Neuronal stem cell (in vitro differentiated cells): Measurements from ENCODE around the gene PRRX2.
"Not testable (repeated sequence)": the region's sequence is repeated elsewhere in the genome, so short reads cannot be mapped to it uniquely, and the experiment has no call there.

Experiments
- DNase-seq: peaks from one replicate; pipeline ENCODE4 v3.0.0-alpha.2; 2013; ENCODE audit warnings: low spot score
- H2AFZ ChIP-seq: one replicate; pipeline ENCODE4 v1.6.1; 2013; ENCODE audit warnings: mild to moderate bottlenecking, low read length, inconsistent platforms
- H2AK5ac ChIP-seq: 2 replicates; pipeline ENCODE4 v1.6.1; 2013; ENCODE audit warnings: low read depth, mild to moderate bottlenecking, inconsistent platforms, low read length, moderate library complexity, mixed read lengths
- H2BK120ac ChIP-seq: 2 replicates; pipeline ENCODE4 v1.6.1; 2013; ENCODE audit warnings: low read depth, mild to moderate bottlenecking, inconsistent platforms, low read length, moderate library complexity, mixed read lengths
- H2BK12ac ChIP-seq: one replicate; pipeline ENCODE4 v1.6.1; 2013; ENCODE audit warnings: low read length, inconsistent platforms
- H2BK15ac ChIP-seq: 2 replicates; pipeline ENCODE4 v1.6.1; 2013; ENCODE audit warnings: mild to moderate bottlenecking, low read length, inconsistent platforms, mixed read lengths
- H2BK5ac ChIP-seq: one replicate; pipeline ENCODE4 v1.6.1; 2013; ENCODE audit warnings: inconsistent platforms, mild to moderate bottlenecking, low read length, moderate library complexity
- H3K14ac ChIP-seq: one replicate; pipeline ENCODE4 v1.6.1; 2013; ENCODE audit warnings: low read length, inconsistent platforms
- H3K18ac ChIP-seq: 2 replicates; pipeline ENCODE4 v1.6.1; 2013; ENCODE audit warnings: low read length, inconsistent platforms
- H3K23ac ChIP-seq: 2 replicates; pipeline ENCODE4 v1.6.1; 2013; ENCODE audit warnings: low read depth, mild to moderate bottlenecking, mixed read lengths, low read length, inconsistent platforms; ENCODE audit not compliant: poor library complexity
- H3K27ac ChIP-seq: replicated peaks from 3 replicates; pipeline ENCODE4 v1.5.1; 2013; ENCODE audit warnings: low read length, inconsistent platforms
- H3K27me3 ChIP-seq, 3 experiments: 2 replicates each; pipeline ENCODE4 v1.6.1; 2013; ENCODE audit warnings: low read length in 3 of 3, mild to moderate bottlenecking in 2 of 3, inconsistent platforms in 1 of 3, low read depth in 1 of 3, mixed read lengths in 1 of 3, moderate library complexity in 1 of 3; ENCODE audit not compliant: control insufficient read depth in 3 of 3, insufficient read depth in 3 of 3
- H3K36me3 ChIP-seq, 2 donors: replicated peaks in 1 of 2; 2 replicates each; pipeline ENCODE4 v1.6.1; 2013; ENCODE audit warnings: low read length in 2 of 2; ENCODE audit not compliant: control insufficient read depth in 2 of 2, insufficient read depth in 2 of 2
- H3K4ac ChIP-seq: 2 replicates; pipeline ENCODE4 v1.6.1; 2013; ENCODE audit warnings: inconsistent platforms, mild to moderate bottlenecking, low read length, moderate library complexity
- H3K4me1 ChIP-seq, 2 donors: 1 replicate in 1 of 2; 2 replicates in 1 of 2; pipeline ENCODE4 v1.6.1; 2013; ENCODE audit warnings: low read length in 2 of 2, low read depth in 1 of 2; ENCODE audit not compliant: control insufficient read depth in 2 of 2, insufficient read depth in 1 of 2
- H3K4me2 ChIP-seq: one replicate; pipeline ENCODE4 v1.6.1; 2013; ENCODE audit warnings: mild to moderate bottlenecking, low read length, inconsistent platforms; ENCODE audit not compliant: insufficient read depth, poor library complexity, severe bottlenecking
- H3K4me3 ChIP-seq, 2 donors: 2 replicates each; pipeline ENCODE4 v1.5.1; 2013; ENCODE audit warnings: low read length in 2 of 2, mild to moderate bottlenecking in 2 of 2, inconsistent platforms in 1 of 2, moderate library complexity in 1 of 2
- H3K79me1 ChIP-seq: one replicate; pipeline ENCODE4 v1.6.1; 2013; ENCODE audit warnings: low read depth, mild to moderate bottlenecking, inconsistent platforms, low read length, moderate library complexity
- H3K9ac ChIP-seq: one replicate; pipeline ENCODE4 v1.6.1; 2013; ENCODE audit warnings: mild to moderate bottlenecking, low read depth, low read length, inconsistent platforms; ENCODE audit not compliant: poor library complexity
- H3K9me3 ChIP-seq, 2 donors: replicated peaks in 1 of 2; 2 replicates each; pipeline versions ENCODE3 to v1.6.1; 2013; ENCODE audit warnings: low read length in 2 of 2, mild to moderate bottlenecking in 2 of 2, inconsistent platforms in 1 of 2, low read depth in 1 of 2, mixed read lengths in 1 of 2, moderate library complexity in 1 of 2; ENCODE audit not compliant: control insufficient read depth in 2 of 2, insufficient read depth in 1 of 2
- H4K8ac ChIP-seq: one replicate; pipeline ENCODE4 v1.6.1; 2013; ENCODE audit warnings: low read depth, mild to moderate bottlenecking, inconsistent platforms, low read length, moderate library complexity
- H4K91ac ChIP-seq: one replicate; pipeline ENCODE4 v1.6.1; 2013; ENCODE audit warnings: low read length, low read depth, mild to moderate bottlenecking, inconsistent platforms; ENCODE audit not compliant: poor library complexity
- WGBS, 2 donors: extraction: QIAGEN DNeasy Blood & Tissue Kit; methylation state at CpG; one replicate each; pipeline ENCODE4 v1.1.7; 2013; ENCODE audit warnings: missing lambda C conversion rate in 2 of 2, mixed read lengths in 1 of 2; ENCODE audit not compliant: insufficient read length in 2 of 2, insufficient replicate concordance in 1 of 2; ENCODE audit errors: extremely low coverage in 2 of 2; 5-methylcytosine and 5-hydroxymethylcytosine counted together

Gene PRRX2

DNA sequence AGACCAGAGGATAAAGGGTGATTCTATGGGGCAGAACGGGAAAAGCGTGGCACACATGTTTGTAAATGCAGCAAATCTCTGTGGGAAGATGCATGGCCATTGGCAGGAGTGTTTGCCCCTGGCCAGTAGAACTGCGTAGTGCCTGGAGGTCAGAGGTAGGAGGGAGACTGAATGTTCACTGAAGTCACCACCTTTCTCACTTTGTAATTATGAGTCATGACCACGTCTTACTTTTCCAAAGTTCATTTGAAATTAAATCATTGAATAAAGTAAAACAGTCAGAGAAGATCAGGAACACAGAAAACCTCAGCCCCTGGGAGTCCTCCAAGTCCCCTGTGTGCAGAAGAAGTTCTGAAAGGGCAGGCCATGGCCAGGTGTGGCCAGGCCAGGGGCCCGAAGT lies 82.8 kb downstream of the PRRX2 start:
- Histone ChIP-seq H2BK12ac (no peak overlapping the region), H4K91ac (no peak overlapping the region), H2AK5ac (no peak overlapping the region), H3K27ac (no peak overlapping the region), H3K9me3 (no peaks in the 10 kb centered on the region), H3K36me3 (no peaks in the 10 kb centered on the region), H2BK120ac (no peak overlapping the region), H3K4me2 (no peak overlapping the region), H3K79me1 (no peaks in the 10 kb centered on the region), H3K23ac (no peak overlapping the region), H3K14ac (no peak overlapping the region), H3K18ac (no peak overlapping the region), H2AFZ (no peak overlapping the region), H3K27me3 (peaks cover 0 to 50% (median 0%) of the 10 kb centered on the region in 3 experiments), H4K8ac (no peak overlapping the region), H2BK5ac (no peak overlapping the region), H3K4ac (no peak overlapping the region), H3K4me3 (no peak overlapping the region), H3K9ac (no peak overlapping the region), H2BK15ac (no peak overlapping the region), H3K4me1 (peaks cover 8 to 12% of the 10 kb centered on the region in 2 donors)
- DNase-seq = no peak
- WGBS, 2 donors = no CpG with 5 or more reads among the region's 5 CpGs

DNA sequence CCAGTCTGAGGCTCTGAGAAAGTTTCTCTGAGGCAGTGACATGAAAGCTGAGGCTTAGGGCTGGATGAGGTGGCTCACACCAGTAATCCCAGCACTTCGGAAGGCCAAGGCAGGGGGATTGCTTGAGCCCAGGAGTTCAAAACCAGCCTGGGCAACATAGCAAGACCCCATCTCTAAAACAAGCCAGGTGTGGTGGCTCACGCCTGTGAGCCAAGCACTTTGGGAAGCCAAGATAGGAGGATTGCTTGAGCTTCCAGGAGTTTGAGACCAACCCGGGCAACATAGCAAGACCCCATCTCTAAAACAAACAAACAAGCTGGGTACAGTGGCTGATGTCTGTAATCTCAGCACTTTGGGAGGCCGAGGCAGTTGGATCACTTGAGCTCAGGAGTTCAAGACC lies 83.6 kb downstream of the PRRX2 start:
- not testable (repeated sequence) for H2AK5ac ChIP-seq, H3K36me3 ChIP-seq, H2BK5ac ChIP-seq, H3K79me1 ChIP-seq, H3K18ac ChIP-seq, H3K4me2 ChIP-seq, H3K23ac ChIP-seq, H4K91ac ChIP-seq, H3K9me3 ChIP-seq, H3K4ac ChIP-seq, H4K8ac ChIP-seq, H2BK15ac ChIP-seq, DNase-seq, H3K4me3 ChIP-seq, H3K14ac ChIP-seq, H2AFZ ChIP-seq, H3K27ac ChIP-seq, H3K9ac ChIP-seq, H2BK120ac ChIP-seq, H2BK12ac ChIP-seq
- Histone ChIP-seq H3K27me3 (peaks cover 0 to 53% (median 0%) of the 10 kb centered on the region in 3 experiments), H3K4me1 (peaks cover 10 to 14% of the 10 kb centered on the region in 2 donors)
- WGBS, 2 donors = no CpG with 5 or more reads among the region's 4 CpGs

DNA sequence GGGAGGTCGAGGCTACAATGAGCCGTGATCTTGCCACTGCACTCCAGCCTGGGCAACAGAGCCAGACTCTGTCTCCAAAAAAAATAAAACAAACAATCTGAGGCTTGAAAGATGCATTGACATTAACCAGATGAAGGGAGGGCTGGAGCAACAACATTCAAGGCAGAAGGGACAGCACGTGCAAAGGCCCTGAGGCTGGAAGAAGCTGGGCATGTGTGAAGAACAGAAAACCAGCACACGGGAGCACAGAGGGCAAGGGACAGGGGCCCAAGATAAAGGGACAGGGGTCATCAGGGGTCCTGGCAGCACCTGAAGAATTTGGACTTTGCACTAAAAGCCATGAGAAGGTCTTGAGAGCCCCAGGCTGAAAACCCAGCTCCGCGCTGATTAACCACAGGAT lies 84.1 kb downstream of the PRRX2 start:
- H4K91ac ChIP-seq = no peak overlapping the region
- H4K8ac ChIP-seq = no peak overlapping the region
- H3K79me1 ChIP-seq = no peaks in the 10 kb centered on the region
- no peak overlapping the region for H2BK15ac ChIP-seq
- H3K4ac ChIP-seq = no peak overlapping the region
- H2BK120ac ChIP-seq = no peak overlapping the region
- no peak overlapping the region for H3K14ac ChIP-seq
- H3K4me3 ChIP-seq = no peak overlapping the region
- no peaks in the 10 kb centered on the region for H3K36me3 ChIP-seq
- no peak overlapping the region for H3K4me2 ChIP-seq
- no peak overlapping the region for H3K23ac ChIP-seq
- no peaks in the 10 kb centered on the region for H3K9me3 ChIP-seq
- no peak for DNase-seq
- H3K4me1 ChIP-seq = peaks cover 10 to 14% of the 10 kb centered on the region in 2 donors
- no peak overlapping the region for H3K27ac ChIP-seq
- no peak overlapping the region for H2BK12ac ChIP-seq
- no peak overlapping the region for H3K9ac ChIP-seq
- WGBS, 2 donors = no CpG with 5 or more reads among the region's 6 CpGs
- H2BK5ac ChIP-seq = no peak overlapping the region
- no peak overlapping the region for H2AFZ ChIP-seq
- H3K18ac ChIP-seq = no peak overlapping the region
- H2AK5ac ChIP-seq = peak overlapping the region; percentile 11
- H3K27me3 ChIP-seq = peaks cover 0 to 53% (median 0%) of the 10 kb centered on the region in 3 experiments

DNA sequence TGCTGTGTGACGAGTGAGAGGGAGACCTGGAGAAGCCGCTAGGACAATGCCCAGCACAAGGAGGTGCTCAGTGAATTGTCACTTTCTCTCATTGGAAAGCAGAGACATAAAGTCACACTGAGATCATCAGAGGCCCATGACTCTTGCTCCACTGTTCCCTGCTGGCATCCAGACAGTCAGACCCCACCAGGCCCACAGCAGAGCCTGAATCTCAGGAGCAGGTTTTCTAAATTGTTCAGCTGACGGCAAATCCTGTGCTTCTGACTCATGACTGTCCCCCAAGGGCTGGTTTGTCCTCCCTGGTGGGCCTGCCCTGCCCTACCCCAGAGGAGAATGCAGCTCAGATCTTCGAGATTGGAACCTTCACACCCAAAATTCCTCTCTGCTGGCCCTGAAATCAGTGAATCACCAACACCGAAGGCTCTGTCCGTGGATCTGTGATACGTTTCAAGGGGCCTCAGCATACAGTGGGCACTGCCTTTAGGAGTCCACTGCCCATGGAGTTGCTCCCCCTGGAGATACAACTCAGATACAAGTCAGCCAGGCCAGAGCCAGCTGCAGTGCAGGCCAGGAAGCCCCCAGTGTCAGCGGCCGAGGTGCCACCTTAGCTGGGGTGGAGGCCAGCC lies 84.7 kb downstream of the PRRX2 start:
- H2BK12ac ChIP-seq = no peak overlapping the region
- no peak overlapping the region for H2BK5ac ChIP-seq
- H3K4me3 ChIP-seq = no peak overlapping the region
- H3K4ac ChIP-seq = no peak overlapping the region
- H2AK5ac ChIP-seq = peak overlapping the region; percentile 11
- H3K27me3 ChIP-seq = peaks cover 0 to 55% (median 0%) of the 10 kb centered on the region in 3 experiments
- DNase-seq = no peak
- H4K91ac ChIP-seq = no peak overlapping the region
- no peaks in the 10 kb centered on the region for H3K36me3 ChIP-seq
- no peak overlapping the region for H3K4me2 ChIP-seq
- peak overlapping the region; percentile 24 for H2BK120ac ChIP-seq
- peak overlapping the region; percentile 3 for H3K23ac ChIP-seq
- H3K9ac ChIP-seq = no peak overlapping the region
- H2AFZ ChIP-seq = no peak overlapping the region
- H3K18ac ChIP-seq = peak overlapping the region; percentile 6
- H3K27ac ChIP-seq = no peak overlapping the region
- H2BK15ac ChIP-seq = peak overlapping the region; percentile 21
- peaks cover 10 to 14% of the 10 kb centered on the region in 2 donors for H3K4me1 ChIP-seq
- no peak overlapping the region for H3K14ac ChIP-seq
- WGBS, 2 donors = no CpG with 5 or more reads among the region's 9 CpGs
- no peaks in the 10 kb centered on the region for H3K9me3 ChIP-seq
- H3K79me1 ChIP-seq = no peaks in the 10 kb centered on the region
- H4K8ac ChIP-seq = no peak overlapping the region
